ENCODE measurements around the gene CACTIN.

Gene CACTIN

DNA sequence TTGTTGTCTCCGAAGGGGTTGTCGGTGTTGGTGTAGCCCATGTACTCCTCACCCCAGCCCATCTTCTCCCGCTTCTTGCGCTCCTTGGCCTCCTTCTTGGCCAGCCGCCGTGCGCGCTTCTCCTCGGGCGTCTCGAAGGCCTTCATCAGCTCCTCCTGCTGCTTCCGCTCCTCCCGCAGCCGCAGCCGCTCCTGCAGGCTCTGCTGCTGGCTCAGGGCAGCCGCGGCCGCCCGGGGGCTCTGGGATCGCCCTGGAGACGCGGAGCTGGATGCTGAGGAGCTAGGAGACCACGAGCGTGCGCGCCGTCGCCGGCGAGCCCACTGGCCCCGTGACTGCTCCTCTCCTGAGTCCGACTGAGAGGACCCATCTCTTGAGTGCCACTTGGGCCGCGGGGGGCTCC, 2.9 kb downstream of the CACTIN start:
- DNase-seq = no peak

GRCh38 chr19:3622224-3622623, 4.4 kb downstream of the CACTIN start:
- no peak for DNase-seq

GRCh38 chr19:3621689-3622088, 4.9 kb downstream of the CACTIN start:
- DNase-seq = no peak

DNA sequence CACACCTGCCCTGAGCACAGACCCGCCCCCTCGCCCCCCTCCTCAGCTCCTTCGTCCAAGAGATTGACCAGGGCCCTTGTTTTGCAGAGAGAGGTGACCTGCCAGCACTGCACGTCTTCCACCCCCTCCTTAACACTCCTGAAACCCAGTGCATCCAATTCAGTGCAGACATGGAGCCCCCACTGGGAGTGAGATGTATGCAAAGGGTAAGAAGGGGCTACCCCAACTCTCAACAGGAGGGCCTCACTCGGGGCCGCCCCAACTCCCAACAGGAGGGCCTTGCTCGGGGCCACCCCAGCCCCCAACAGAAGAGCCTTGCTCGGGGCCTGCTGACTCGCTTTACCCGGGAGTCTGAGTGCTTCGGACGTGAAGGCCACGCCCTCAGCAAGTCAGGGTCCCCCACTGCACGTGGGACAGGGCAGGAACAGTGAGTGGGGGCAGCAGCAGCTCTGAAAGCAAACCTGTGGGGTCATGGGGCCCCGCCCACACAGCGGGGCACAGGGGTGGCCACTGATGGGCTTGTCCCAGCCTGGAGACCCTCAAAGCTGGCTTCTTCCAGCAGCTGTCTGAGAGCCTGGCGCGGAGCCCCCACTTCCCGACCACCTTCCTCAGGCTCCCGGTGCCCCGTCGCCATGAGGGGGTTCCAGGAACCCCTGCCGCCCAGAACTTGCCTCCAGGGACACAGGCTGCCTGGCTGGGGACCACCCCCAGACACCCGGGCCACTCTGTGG, 5.6 kb downstream of the CACTIN start:
- DNase-seq = no peak

- DNase-seq = no peak
Measured at GRCh38 chr19:3620145-3620816, 6.3 kb downstream of the CACTIN start.

GRCh38 chr19:3619631-3620012, 7.0 kb downstream of the CACTIN start:
- no peak for DNase-seq

- no peak for DNase-seq
Measured at GRCh38 chr19:3618811-3619630, 7.6 kb downstream of the CACTIN start.

DNA sequence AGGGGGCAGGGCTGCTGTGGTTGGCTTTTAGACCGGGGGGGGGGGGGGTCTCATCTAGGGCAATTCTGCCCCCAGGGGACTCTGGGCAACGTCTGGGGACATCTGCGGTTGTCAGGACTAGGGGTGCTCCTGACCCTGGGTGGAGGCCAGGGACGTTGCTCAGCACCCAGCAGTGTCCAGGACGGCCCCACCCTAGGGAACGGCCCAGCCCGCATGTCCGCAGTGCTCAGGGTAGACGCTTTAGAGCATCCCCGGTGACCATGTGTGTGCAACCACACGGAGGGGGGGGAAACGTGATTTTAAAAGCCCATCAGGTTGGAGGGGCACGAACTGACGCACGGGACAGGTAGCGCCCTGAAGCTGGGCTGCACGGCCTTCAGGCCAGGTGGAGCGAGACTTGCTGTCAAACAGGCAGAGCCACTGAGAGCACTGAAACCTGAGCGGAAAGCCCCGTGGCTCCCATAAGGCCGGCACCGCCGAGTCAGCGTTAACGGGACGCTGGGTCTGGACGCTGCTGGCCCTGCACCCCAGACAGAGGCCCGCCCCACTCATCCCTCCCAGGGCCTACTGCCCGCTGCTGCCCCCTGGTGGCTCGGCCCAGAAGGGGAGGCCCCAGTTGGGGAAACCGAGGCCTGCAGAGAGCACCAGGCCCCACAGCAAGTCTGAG, 8.3 kb downstream of the CACTIN start:
- DNase-seq = peak; percentile 49

DNA sequence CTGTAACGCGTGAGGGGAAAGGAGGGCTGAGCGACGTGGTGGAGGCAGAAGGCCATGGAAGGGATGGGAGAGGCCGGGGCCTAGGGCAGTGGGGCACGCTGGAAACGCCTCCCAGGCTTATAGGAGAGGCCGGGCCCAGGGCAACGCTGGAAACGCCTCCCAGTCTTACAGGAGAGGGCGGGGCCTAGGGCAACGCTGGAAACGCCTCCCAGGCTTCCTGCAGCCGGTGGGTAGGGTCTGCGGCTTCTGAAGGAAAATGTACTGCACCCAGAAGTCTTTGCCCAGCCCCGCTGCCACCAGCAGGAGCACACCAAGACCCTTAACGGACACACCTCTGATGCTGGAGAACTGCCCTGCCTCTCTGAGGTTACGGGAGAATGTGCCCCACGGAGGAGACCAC, 9.1 kb downstream of the CACTIN start:
- DNase-seq = no peak

DNA sequence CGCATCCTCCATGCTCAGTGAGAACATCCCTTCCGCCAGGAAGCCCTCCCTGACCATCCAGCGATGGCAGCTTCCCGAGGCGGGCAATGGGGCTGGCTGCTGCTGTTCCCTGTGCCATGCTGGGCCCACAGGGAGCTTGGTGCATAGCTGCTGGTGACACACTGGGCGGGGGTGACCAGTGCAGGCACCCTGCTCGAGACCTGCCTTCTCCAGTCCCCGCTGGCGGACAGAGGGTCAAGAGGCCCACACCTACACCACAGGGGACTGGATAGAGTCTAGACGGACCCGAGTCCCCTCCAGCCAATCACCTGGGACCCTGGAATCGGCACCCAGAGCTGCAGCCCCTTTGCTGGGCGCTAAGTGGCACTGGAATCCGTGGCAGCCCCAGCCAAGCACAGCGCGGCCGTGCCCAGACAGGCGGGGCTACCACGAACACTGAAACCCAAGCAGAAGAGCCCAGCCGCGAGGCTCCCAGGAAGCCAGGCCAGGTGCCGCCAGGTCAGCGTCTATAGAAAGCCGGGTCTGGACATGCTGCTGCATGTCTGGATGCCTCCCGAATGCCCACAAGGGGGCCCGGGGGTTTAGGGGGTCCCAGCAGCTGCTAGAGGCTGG, 11.0 kb downstream of the CACTIN start:
- no peak for DNase-seq

GRCh38 chr19:3614858-3615505, 11.6 kb downstream of the CACTIN start:
- no peak for DNase-seq

- DNase-seq = no peak
Measured at GRCh38 chr19:3613818-3614661, 12.6 kb downstream of the CACTIN start.

GRCh38 chr19:3612901-3613741, 13.5 kb downstream of the CACTIN start:
- no peak for DNase-seq

- no peak for DNase-seq
Measured at GRCh38 chr19:3612330-3612729, 14.3 kb downstream of the CACTIN start.

DNA sequence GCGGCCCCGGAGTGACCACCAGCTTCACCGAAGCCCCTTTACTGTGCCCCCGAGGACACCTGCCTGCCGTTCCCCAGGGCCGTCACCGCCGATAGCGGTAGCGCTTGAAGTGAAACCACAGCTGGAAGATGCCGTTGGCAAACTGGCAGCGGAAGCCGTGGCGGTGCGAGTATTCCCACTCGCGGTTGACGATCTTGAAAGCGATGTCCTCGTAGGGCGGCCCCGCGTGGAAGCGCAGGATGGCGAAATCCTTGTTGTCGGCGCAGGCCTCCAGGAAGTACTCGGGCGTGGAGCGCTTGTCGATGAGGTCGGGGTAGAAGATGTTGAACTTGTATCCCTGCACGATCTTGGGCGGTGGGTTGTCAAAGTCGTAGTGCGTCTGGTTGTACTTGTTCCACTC, 14.7 kb downstream of the CACTIN start:
- no peak for DNase-seq

GRCh38 chr19:3610745-3611717, 15.6 kb downstream of the CACTIN start:
- no peak for DNase-seq

GRCh38 chr19:3609779-3610719, 16.5 kb downstream of the CACTIN start:
- DNase-seq = no peak

GRCh38 chr19:3608750-3609322, 17.8 kb downstream of the CACTIN start:
- DNase-seq = no peak
